Esophagus squamous epithelium (tissue), 5 donors: ENCODE results near the gene AIFM2. TPM values are rescaled to one million over a fixed set of nuclear protein-coding genes. Genes with fewer than 3 reads are reported as not detected.

Experiments used
- DNase-seq: peaks from one replicate; lab custom pipeline; 2025; lab: John Stamatoyannopoulos, UW
- H3K27ac ChIP-seq, 4 donors: fragments of 200-600 bp; sonication (generic); one replicate each; pipeline ENCODE4 v1.5.1; 2016 to 2019; ENCODE audit warnings: mild to moderate bottlenecking in 1 of 4
- H3K27me3 ChIP-seq, 4 donors: fragments of 200-600 bp; sonication (generic); 1 replicate in 3 of 4; 2 replicates in 1 of 4; pipeline versions ENCODE4 v1.5.1 to v1.6.0; 2017 to 2021; ENCODE audit warnings: antibody characterized with exemption in 1 of 4
- H3K36me3 ChIP-seq, 3 donors: fragments of 200-600 bp; sonication (generic); one replicate each; pipeline ENCODE4 v1.5.1; 2016 to 2019
- H3K4me1 ChIP-seq, 3 donors: fragments of 200-600 bp; sonication (generic); one replicate each; pipeline ENCODE4 v1.5.1; 2017 to 2019
- H3K4me3 ChIP-seq, 4 donors: fragments of 200-600 bp; sonication (generic); 1 replicate in 3 of 4; 2 replicates in 1 of 4; pipeline ENCODE4 v1.5.1; 2016 to 2019; ENCODE audit warnings: mild to moderate bottlenecking in 2 of 4, moderate library complexity in 1 of 4
- H3K9me3 ChIP-seq, 3 donors: fragments of 200-600 bp; sonication (generic); one replicate each; pipeline ENCODE4 v1.5.1; 2016 to 2019
- POLR2A ChIP-seq, 4 donors: fragments of 450-650 bp; IDR thresholded peaks; one replicate each; pipeline ENCODE4 v1.6.1; 2017; ENCODE audit warnings: antibody characterized with exemption in 4 of 4, mild to moderate bottlenecking in 4 of 4, moderate library complexity in 3 of 4
- WGBS, 2 donors: methylation state at CpG; one replicate each; pipeline ENCODE4 v1.1.5; 2018; 5-methylcytosine and 5-hydroxymethylcytosine counted together
- intact Hi-C: fragments of 100-400 bp; cut with DNase I; formaldehyde crosslinking; loops from one replicate; pipeline ENCODE4 v1.15.0; 2022
- total RNA-seq, 4 donors: library from RNA; depleted of rRNA; stranded (reverse); fragments of >200 nt; gene quantifications; one replicate each; pipeline ENCODE4 v1.1.0, GENCODE V29; 2016
- TF ChIP-seq, protein P1 (sequence below), 6 experiments: fragments of 450-650 bp in 4 of 6; fragments of 200-600 bp in 2 of 6; sonication (generic) in 2 of 6; IDR thresholded peaks; one replicate each; pipeline ENCODE4 v1.5.1; 2016 to 2019; ENCODE audit warnings: antibody characterized with exemption in 6 of 6, mild to moderate bottlenecking in 4 of 6, moderate library complexity in 4 of 6
- donor health status: DM: yes; HTN: yes; CAD: no.

Gene AIFM2
- total RNA-seq, 4 donors from 2014 or later = 4.9 to 13.4 (median 9.3) TPM

DNA sequence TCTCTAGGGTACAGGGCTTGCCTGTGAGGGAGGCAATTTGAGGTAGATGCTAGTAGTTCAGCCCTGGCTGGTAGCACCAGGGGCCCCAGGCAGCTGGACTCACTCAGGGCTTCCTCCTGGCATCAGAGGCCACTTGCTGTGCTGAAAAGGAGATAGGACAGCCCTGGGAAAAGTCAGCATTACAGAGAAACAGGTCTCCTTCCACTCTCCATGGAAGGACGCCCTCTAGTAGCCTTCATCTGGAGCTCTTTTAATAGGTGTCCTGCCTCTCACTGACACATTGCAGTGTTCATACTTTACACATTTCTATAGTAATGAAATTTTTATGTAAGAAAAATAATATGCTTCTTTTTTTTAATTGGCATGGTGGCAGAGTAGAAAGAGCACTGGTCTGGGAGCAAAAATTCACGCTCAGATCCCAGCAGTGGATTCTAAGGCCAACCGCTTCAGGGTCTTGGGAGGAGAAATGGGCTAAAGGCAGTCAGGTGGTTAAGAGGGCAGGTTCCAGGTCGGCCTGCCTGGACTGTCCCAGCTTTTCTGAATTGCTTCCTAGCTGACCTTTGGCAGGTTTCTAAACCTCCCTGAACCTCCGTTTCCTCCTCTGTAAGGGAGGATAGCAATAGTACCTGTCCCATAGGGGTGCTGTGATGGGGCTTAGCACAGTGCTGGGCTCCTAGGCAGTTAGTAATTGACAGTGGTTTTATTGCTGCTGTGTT, 35.8 kb downstream of the AIFM2 start:
- Histone ChIP-seq H3K36me3 (peaks cover 0 to 99% (median 16%) of the 10 kb centered on the region in 3 donors), H3K4me1 (no peaks in the 10 kb centered on the region), H3K9me3 (no peaks in the 10 kb centered on the region), H3K27ac (no peak overlapping the region), H3K4me3 (no peak overlapping the region), H3K27me3 (no peaks in the 10 kb centered on the region)
- WGBS, 2 donors = 92 to 93% methylated on average over 5 of the region's 5 CpGs
- intact Hi-C loops = no loop called here
- no peak for DNase-seq
- TF ChIP-seq, protein P1, sequence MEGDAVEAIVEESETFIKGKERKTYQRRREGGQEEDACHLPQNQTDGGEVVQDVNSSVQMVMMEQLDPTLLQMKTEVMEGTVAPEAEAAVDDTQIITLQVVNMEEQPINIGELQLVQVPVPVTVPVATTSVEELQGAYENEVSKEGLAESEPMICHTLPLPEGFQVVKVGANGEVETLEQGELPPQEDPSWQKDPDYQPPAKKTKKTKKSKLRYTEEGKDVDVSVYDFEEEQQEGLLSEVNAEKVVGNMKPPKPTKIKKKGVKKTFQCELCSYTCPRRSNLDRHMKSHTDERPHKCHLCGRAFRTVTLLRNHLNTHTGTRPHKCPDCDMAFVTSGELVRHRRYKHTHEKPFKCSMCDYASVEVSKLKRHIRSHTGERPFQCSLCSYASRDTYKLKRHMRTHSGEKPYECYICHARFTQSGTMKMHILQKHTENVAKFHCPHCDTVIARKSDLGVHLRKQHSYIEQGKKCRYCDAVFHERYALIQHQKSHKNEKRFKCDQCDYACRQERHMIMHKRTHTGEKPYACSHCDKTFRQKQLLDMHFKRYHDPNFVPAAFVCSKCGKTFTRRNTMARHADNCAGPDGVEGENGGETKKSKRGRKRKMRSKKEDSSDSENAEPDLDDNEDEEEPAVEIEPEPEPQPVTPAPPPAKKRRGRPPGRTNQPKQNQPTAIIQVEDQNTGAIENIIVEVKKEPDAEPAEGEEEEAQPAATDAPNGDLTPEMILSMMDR (IDR thresholded peaks at IDR 0.05) = no peak
- no peak for TF ChIP-seq POLR2A (IDR thresholded peaks at IDR 0.05)

DNA sequence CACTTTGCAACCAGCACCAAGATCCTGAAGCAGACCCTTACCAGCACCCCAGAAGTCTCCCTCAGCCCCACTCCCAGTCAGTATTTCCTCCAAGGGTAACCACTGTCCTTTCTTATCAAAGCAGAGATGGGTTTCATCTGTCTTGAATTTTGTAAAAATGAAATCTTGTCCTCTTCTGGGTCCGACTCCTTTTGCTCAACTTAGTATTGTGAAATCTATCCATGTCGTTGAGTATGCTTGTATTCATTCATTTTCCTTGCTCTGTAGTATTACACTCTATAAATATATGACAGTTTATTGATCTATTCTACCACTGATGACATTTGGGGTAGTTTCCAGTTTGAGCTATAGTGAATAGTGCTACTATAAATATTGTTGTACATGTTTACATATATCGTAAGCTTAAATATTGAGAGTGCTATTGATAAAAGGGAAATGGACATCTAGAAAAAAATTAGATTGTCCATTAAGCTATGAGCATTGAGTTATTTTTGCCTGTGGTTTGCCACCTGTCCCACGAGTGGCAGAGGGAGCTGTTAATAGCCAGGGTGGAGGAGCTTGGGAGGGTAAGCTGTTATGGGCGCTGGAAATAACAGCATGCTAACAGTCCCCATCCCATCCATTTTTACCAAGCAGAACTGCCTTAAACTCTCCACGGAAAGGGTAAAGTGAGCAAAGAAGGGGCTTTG, 36.5 kb downstream of the AIFM2 start:
- TF ChIP-seq POLR2A (IDR thresholded peaks at IDR 0.05) = no peak
- TF ChIP-seq, protein P1 (IDR thresholded peaks at IDR 0.05) = no peak
- no peak overlapping the region for H3K4me3 ChIP-seq
- H3K27me3 ChIP-seq = no peaks in the 10 kb centered on the region
- H3K4me1 ChIP-seq = no peaks in the 10 kb centered on the region
- peaks cover 0 to 99% (median 16%) of the 10 kb centered on the region in 3 donors for H3K36me3 ChIP-seq
- DNase-seq = no peak
- H3K27ac ChIP-seq = no peak overlapping the region
- intact Hi-C loops = no loop called here
- 86 to 90% methylated on average over 6 of the region's 6 CpGs for WGBS, 2 donors
- H3K9me3 ChIP-seq = no peaks in the 10 kb centered on the region

DNA sequence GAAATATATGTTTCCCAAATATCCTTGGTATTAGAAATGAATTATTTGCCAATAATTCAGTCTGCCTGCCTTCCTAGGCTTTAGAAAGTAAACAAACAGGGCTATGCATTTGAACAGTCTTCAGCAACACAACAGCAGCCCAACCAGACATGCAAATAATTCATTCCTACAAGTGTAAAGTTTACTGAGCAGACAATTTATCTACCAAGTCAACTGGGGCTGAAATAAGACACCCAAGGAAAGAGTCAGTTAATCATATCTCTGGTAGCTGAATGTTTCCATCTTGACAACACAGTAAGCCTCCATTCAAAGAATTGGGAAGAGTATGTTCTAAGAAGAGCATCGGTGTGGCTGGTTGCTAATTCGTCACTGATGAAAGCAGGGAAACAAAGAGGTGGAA, 38.4 kb downstream of the AIFM2 start:
- Histone ChIP-seq H3K27ac (no peak overlapping the region), H3K4me1 (no peaks in the 10 kb centered on the region), H3K27me3 (no peaks in the 10 kb centered on the region), H3K4me3 (no peak overlapping the region), H3K9me3 (no peaks in the 10 kb centered on the region), H3K36me3 (peaks cover 0 to 84% (median 16%) of the 10 kb centered on the region in 3 donors)
- no peak for TF ChIP-seq POLR2A (IDR thresholded peaks at IDR 0.05)
- TF ChIP-seq, protein P1 (IDR thresholded peaks at IDR 0.05) = no peak
- DNase-seq = no peak
- WGBS, 2 donors = 75 to 95% methylated on average over 2 of the region's 2 CpGs
- intact Hi-C loops = no loop called here

DNA sequence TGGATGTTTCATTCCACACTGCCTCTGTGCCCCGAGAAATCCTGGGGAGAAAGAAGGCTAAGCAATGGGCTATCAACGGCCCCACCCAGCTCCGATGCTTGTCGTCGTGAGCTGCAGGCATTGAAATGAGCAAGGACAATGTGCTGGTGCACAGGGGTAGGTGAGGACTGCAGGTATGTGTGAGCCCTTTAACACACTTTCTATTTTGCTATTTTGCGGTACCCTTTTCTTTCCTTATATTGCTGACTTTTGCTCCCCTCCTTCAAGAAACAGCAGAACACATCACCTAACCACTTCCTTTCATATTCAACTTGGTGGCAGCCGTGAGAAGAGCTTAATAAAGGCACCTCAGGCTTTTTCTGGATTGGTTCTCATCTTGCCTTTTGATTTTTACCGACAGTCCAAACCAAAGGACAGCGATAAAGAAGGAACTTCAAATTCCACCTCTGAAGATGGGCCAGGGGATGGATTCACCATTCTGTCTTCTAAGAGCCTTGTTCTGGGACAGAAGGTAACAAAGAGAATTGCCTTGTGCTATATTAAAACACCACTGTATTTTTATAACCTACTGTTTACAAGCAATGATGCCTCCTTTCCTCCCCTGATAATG, 39.2 kb downstream of the AIFM2 start:
- no peaks in the 10 kb centered on the region for H3K27me3 ChIP-seq
- H3K9me3 ChIP-seq = no peaks in the 10 kb centered on the region
- TF ChIP-seq POLR2A (IDR thresholded peaks at IDR 0.05) = no peak
- TF ChIP-seq, protein P1 (IDR thresholded peaks at IDR 0.05) = no peak
- no peak overlapping the region for H3K4me3 ChIP-seq
- H3K36me3 ChIP-seq = peaks cover 0 to 76% (median 16%) of the 10 kb centered on the region in 3 donors
- H3K4me1 ChIP-seq = no peaks in the 10 kb centered on the region
- DNase-seq = no peak
- 74 to 77% methylated on average over 9 of the region's 9 CpGs for WGBS, 2 donors
- intact Hi-C loops = no loop called here
- H3K27ac ChIP-seq = no peak overlapping the region

DNA sequence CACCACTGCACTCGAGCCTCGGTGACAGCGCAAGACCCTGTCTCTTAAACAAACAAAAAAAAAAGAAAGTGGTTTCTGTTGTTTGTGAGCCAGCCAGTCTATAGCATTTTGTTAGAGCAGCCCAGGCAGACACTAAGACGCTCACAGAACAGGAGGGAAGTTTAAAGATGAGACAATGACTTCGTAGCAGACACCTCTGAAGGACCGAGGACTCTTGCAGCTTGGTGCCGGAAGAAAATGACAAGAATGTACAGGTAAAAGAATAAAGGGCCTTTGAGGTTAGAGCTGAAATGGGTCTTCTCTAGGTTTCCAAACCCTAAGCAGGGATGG, 40.3 kb downstream of the AIFM2 start:
- Histone ChIP-seq H3K27me3 (no peaks in the 10 kb centered on the region), H3K4me1 (no peaks in the 10 kb centered on the region), H3K27ac (no peak overlapping the region), H3K9me3 (no peaks in the 10 kb centered on the region), H3K4me3 (no peak overlapping the region), H3K36me3 (peaks cover 0 to 65% (median 16%) of the 10 kb centered on the region in 3 donors)
- TF ChIP-seq, protein P1 (IDR thresholded peaks at IDR 0.05) = no peak
- TF ChIP-seq POLR2A (IDR thresholded peaks at IDR 0.05) = no peak
- DNase-seq = no peak
- 86 to 89% methylated on average over 7 of the region's 7 CpGs for WGBS, 2 donors
- intact Hi-C loops = no loop called here
